Skin epidermis (tissue), 12 donors: Measurements from ENCODE around the gene PKD1.
"Not testable (repeated sequence)": the region's sequence is repeated elsewhere in the genome, so short reads cannot be mapped to it uniquely, and the experiment has no call there.

Source experiments
- H3K27ac ChIP-seq, 21 experiments: fragments of 200-600 bp; sonication (generic) in 11 of 21; one replicate each; pipeline ENCODE4 v1.5.0; 2020; ENCODE audit warnings: mild to moderate bottlenecking in 3 of 21, inconsistent platforms in 2 of 21, moderate library complexity in 2 of 21
- H3K4me3 ChIP-seq, 7 experiments: fragments of 200-600 bp; sonication (generic) in 2 of 7; one replicate each; pipeline ENCODE4 v1.5.0; 2020; ENCODE audit warnings: inconsistent platforms in 2 of 7, mild to moderate bottlenecking in 2 of 7, moderate library complexity in 1 of 7

The PKD1 gene

DNA sequence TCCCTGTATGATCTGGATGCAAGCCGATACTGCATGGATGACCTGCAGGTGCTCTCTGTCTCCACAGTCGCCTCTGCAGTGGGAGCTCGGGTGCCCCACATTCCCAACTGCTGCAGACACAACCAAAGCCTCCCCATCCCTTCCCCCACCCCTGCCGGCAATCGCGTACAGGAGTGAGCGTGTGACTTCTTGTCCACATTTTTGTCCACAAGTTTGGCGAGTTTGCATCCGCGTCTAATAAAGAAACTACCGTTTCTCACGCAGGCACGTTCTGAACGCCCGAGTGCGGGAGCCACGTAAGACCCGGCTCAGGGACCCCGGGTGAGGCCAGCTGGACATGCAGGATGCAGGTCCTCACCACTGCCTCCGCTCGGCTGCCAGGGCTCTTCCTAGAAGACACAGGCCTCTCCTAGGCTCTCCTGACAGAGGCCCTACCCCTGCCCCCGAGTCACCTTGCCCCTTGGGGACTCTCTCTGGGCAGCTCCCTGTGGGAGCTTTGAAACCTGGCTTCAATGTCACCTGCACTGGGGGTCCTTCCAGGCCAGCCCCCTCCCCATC lies 5.7 kb downstream of the PKD1 start:
- peak overlapping the region in 11 of 21 experiments; percentile 6 to 68 (median 45) for H3K27ac ChIP-seq
- not testable (repeated sequence) for H3K4me3 ChIP-seq

DNA sequence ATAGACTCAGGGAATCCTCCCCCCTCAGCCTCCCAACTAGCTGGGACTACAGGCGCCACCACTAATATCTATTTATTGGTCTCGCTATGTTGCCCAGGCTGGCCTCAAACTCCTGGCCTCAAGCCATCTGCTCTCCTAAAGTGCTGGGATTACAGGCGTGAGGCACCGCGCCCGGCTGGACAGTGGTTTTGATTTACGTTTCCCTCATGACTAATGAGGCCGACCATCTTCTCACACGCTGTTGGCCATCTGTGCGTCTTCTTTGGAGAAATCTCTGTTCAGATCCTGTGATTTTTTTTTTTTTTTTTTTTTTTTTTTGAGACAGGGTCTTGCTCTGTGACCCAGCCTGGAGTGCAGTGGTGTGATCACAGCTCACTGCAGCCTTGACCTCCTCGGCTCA lies 6.4 kb downstream of the PKD1 start:
- H3K27ac ChIP-seq, H3K4me3 ChIP-seq: not testable (repeated sequence)

DNA sequence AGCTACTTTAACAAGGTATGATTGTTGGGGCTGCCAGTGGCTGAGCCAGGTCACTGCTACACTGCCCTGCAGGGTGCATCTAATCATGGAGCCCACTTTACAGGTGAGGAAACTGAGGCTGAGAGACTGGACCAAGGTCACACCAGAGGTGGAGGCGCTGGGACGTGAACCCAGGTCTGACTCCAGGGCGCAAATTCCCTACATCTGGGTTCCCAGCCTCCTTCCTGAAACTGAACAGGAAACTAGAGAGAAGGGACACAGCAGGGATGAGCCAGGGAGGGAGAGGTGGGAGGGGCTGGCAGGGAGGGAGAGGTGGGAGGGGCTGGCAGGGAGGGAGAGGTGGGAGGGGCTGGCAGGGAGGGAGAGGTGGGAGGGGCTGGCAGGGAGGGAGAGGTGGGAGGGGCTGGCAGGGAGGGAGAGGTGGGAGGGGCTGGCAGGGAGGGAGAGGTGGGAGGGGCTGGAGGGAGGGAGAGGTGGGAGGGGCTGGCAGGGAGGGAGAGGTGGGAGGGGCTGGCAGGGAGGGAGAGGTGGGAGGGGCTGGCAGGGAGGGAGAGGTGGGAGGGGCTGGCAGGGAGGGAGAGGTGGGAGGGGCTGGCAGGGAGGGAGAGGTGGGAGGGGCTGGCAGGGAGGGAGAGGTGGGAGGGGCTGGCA lies 7.9 kb downstream of the PKD1 start:
- peak overlapping the region in 18 of 21 experiments; percentile 33 to 93 (median 84) for H3K27ac ChIP-seq
- H3K4me3 ChIP-seq: not testable (repeated sequence)

- peak overlapping the region in 1 of 7 experiments; percentile 9 for H3K4me3 ChIP-seq
- H3K27ac ChIP-seq: peak overlapping the region in 20 of 21 experiments; percentile 6 to 93 (median 84)
Observed at GRCh38 chr16:2126928-2127556, 8.7 kb downstream of the PKD1 start.

GRCh38 chr16:2126161-2126743 lies 9.4 kb downstream of the PKD1 start:
- not testable (repeated sequence) for H3K4me3 ChIP-seq

DNA sequence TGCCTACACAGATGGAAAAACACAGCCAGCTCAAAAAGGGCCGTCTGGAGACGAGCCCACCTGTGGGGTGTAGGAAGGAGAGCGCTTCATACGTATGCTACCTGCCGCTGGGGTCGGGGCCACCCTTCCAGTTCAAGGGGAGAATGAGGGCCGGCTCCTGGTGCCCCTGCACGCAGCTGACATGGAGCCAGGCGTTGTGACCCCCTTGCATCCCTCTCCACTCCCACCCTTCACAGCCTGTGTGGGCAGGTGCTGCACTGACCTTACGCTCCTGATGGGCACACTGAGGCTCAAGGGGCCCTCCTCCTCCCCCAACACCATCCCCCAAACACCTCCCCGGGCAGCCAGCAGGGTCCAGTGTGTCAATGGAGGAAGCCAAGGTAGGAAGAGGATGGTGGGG lies 10.1 kb downstream of the PKD1 start:
- not testable (repeated sequence) for H3K4me3 ChIP-seq
- peak overlapping the region in 17 of 21 experiments; percentile 65 to 93 (median 84) for H3K27ac ChIP-seq

More at GRCh38 chr16:2126161-2126743, 9.4 kb downstream of the PKD1 start:
- peak overlapping the region in 20 of 21 experiments; percentile 6 to 93 (median 84) for H3K27ac ChIP-seq

- Histone ChIP-seq H3K4me3 (peak overlapping the region in 2 of 7 experiments; percentile 17 to 20), H3K27ac (peak overlapping the region in 20 of 21 experiments; percentile 28 to 93 (median 84))
Observed at GRCh38 chr16:2124694-2125444, 10.8 kb downstream of the PKD1 start.

GRCh38 chr16:2124377-2124693 lies 11.4 kb downstream of the PKD1 start:
- peak overlapping the region in 20 of 21 experiments; percentile 28 to 93 (median 84) for H3K27ac ChIP-seq
- H3K4me3 ChIP-seq: peak overlapping the region in 2 of 7 experiments; percentile 17 to 20

DNA sequence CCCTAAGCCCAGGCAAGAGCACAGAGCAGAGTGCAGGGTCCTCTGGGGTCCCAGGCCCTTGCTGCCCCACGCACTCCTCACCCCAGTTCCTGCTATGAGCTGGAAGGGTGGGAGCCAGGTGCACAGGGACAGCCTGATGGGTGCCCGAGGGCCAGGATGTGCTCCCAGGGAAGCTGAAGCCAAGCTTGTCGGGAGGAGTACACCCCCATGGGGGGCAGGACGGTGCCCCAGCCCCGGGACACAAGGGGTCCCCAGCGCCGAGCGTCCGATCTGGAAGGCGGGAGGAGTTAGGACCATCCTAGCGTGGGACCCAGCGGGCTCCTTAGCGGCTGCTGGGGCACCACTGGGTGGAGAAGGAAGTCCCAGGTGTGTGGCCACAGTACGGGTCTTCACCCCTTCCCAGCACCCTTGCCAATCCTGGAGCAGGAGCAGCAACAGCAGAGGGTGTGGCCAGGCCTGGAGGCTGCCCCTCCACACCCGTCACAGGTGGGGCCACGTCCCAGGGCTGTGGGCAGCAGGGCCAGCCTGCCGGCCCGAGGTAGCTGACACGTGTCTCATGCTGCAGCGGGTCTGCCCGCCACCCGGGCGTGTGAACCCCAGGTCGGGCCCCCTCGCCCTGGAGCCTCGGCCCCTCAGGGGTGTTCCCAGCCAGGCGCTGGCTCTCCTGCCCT lies 11.9 kb downstream of the PKD1 start:
- H3K27ac ChIP-seq: peak overlapping the region in 18 of 21 experiments; percentile 65 to 93 (median 84)
- not testable (repeated sequence) for H3K4me3 ChIP-seq

- H3K27ac ChIP-seq: peak overlapping the region in 9 of 21 experiments; percentile 39 to 93 (median 68)
- H3K4me3 ChIP-seq: not testable (repeated sequence)
Observed at GRCh38 chr16:2122934-2123683, 12.6 kb downstream of the PKD1 start.

GRCh38 chr16:2122429-2122828 lies 13.3 kb downstream of the PKD1 start:
- peak overlapping the region in 9 of 21 experiments; percentile 20 to 93 (median 62) for H3K27ac ChIP-seq

GRCh38 chr16:2121853-2122252 lies 13.8 kb downstream of the PKD1 start:
- Histone ChIP-seq H3K27ac (peak overlapping the region in 7 of 21 experiments; percentile 25 to 93 (median 62)), H3K4me3 (no peak overlapping the region)

More at GRCh38 chr16:2122429-2122828, 13.3 kb downstream of the PKD1 start:
- no peak overlapping the region for H3K4me3 ChIP-seq

DNA sequence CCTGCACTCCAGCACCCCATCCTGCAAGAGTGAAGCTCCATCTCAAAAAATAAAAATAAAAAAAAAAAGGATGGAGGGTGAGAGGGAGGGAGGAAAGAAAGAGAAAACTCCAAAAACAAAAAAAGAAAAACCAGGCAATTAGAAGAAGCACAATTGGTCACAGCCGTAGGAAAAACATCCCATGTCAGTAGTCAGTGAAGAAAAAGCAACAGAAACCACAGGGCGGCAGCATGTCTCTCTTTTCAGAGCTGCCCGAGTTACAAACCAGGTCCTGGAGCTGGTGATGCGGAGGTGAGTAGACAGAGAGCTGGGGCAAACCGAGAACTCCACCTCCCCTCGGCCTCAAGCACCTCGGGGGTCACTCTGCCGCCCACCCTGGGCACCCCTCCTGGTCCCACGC lies 14.4 kb downstream of the PKD1 start:
- H3K4me3 ChIP-seq: not testable (repeated sequence)
- H3K27ac ChIP-seq: peak overlapping the region in 4 of 21 experiments; percentile 52 to 93 (median 62)

DNA sequence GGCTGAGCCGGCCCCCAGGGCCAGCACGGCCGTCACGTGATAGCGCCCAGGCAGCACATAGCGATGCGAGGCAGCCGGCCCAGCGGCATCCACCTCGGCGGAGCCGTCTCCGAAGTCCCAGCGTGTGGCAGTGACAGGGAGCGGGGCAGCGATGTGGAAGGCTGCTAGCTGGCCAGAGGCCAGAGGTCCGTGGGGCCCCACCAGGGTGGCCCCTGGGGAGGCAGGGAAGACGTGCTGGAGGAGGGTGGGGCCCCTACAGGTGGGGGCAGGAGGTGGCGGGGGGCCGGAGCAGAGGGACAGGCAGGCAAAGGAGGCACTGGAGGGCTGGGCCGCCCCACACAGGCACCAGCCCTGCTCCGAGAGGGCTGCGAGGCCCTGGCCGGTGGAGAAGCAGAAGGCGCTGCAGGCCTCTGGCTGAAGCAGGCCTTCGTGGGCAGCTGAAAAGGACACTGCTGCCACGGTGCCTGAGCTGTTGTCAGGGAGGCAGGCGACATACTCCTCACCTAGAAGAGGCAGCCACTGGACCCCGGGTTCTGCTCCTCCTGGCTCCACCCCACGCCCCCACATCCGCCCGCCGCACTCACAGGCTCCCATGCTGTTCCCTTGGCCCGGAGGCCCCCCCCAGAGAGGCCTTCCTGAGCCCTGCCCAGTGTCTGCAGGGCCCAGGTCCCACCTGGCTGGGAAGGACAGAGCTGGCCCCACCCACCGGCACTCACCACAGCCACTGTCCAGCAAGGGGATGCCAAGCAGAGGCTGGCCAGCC lies 17.6 kb downstream of the PKD1 start:
- H3K27ac ChIP-seq, H3K4me3 ChIP-seq: not testable (repeated sequence)

DNA sequence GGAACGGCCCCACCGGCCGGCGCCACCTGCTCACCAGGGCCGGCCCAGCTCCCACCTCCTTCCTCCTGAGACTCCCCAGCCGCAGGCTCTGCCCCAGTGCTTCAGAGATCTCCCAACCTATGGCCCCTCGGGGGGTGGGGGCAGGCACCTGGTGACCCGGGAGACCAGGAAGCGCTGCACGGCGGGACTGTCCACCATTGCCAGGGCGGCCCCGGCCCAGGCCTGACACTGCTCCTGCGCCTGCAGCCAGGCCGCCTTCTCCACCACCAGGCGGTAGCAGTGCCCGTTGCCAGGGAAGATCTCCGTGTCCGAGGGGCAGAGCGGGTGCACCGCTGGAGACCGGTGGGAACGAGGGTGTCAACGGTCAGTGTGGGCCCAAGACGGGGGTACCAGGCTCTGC lies 18.4 kb downstream of the PKD1 start:
- not testable (repeated sequence) for H3K27ac ChIP-seq, H3K4me3 ChIP-seq

- H3K27ac ChIP-seq: peak overlapping the region in 1 of 21 experiments; percentile 49
- H3K4me3 ChIP-seq: not testable (repeated sequence)
Observed at GRCh38 chr16:2116428-2116827, 19.3 kb downstream of the PKD1 start.

- Histone ChIP-seq H3K27ac (no peak overlapping the region), H3K4me3 (no peak overlapping the region)
Observed at GRCh38 chr16:2115591-2115973, 20.1 kb downstream of the PKD1 start.
